HepG2 (cell line): Measurements from ENCODE around the gene RABL6. TPM values are rescaled to one million over a fixed set of nuclear protein-coding genes. Genes with fewer than 3 reads are reported as not detected.

Source experiments
- CC2D1A ChIP-seq: sonication (generic); formaldehyde crosslinking; IDR thresholded peaks from 2 replicates; pipeline ENCODE4 v1.8.1; 2023; ENCODE audit warnings: mild to moderate bottlenecking, missing genetic modification reagents
- EED ChIP-seq: sonication (generic); formaldehyde crosslinking; IDR thresholded peaks from 2 replicates; pipeline ENCODE4 v1.5.0; 2020; ENCODE audit warnings: mild to moderate bottlenecking, missing genetic modification reagents
- FOXP4 ChIP-seq: sonication (generic); formaldehyde crosslinking; IDR thresholded peaks from 2 replicates; pipeline ENCODE4 v1.4.0; 2020; ENCODE audit warnings: missing genetic modification reagents
- HOXA7 ChIP-seq: sonication (generic); formaldehyde crosslinking; IDR thresholded peaks from 2 replicates; pipeline ENCODE4 v1.8.1; 2022; ENCODE audit warnings: mild to moderate bottlenecking, missing genetic modification reagents, moderate library complexity
- MATR3 ChIP-seq: sonication (generic); formaldehyde crosslinking; IDR thresholded peaks from 2 replicates; pipeline ENCODE4 v1.4.0; 2020; ENCODE audit warnings: missing genetic modification reagents
- MLX ChIP-seq: IDR thresholded peaks from 2 replicates; pipeline ENCODE4 v1.6.1; 2016
- RFXANK ChIP-seq: IDR thresholded peaks from 2 replicates; pipeline ENCODE4 v1.6.1; 2016
- THAP11 ChIP-seq: IDR thresholded peaks from 2 replicates; pipeline ENCODE4 v1.6.1; 2016; ENCODE audit warnings: missing biosample characterization, missing genetic modification reagents
- ZBTB25 ChIP-seq: IDR thresholded peaks from 2 replicates; pipeline ENCODE4 v1.6.1; 2018; ENCODE audit warnings: missing genetic modification reagents
- ZBTB3 ChIP-seq: sonication (generic); formaldehyde crosslinking; IDR thresholded peaks from 2 replicates; pipeline ENCODE4 v1.4.0; 2020; ENCODE audit warnings: low read depth, mild to moderate bottlenecking, moderate library complexity, missing genetic modification reagents, borderline replicate concordance
- ZFP36L1 ChIP-seq: sonication (generic); formaldehyde crosslinking; IDR thresholded peaks from 2 replicates; pipeline ENCODE4 v1.8.0; 2022; ENCODE audit warnings: mild to moderate bottlenecking, missing genetic modification reagents, moderate library complexity
- ZFP91 ChIP-seq: sonication (generic); formaldehyde crosslinking; IDR thresholded peaks from 2 replicates; pipeline ENCODE4 v1.9.0; 2022; ENCODE audit warnings: missing genetic modification reagents, mild to moderate bottlenecking, borderline replicate concordance
- ZNF264 ChIP-seq: sonication (generic); formaldehyde crosslinking; IDR thresholded peaks from 2 replicates; pipeline ENCODE4 v1.4.0; 2020; ENCODE audit warnings: missing genetic modification reagents
- ZNF34 ChIP-seq: sonication (generic); formaldehyde crosslinking; IDR thresholded peaks from 2 replicates; pipeline ENCODE4 v1.4.0; 2020; ENCODE audit warnings: mild to moderate bottlenecking, missing genetic modification reagents, borderline replicate concordance
- ZNF572 ChIP-seq: sonication (generic); formaldehyde crosslinking; IDR thresholded peaks from 2 replicates; pipeline ENCODE4 v1.5.1; 2020; ENCODE audit warnings: mild to moderate bottlenecking, missing genetic modification reagents
- ZNF691 ChIP-seq: sonication (generic); formaldehyde crosslinking; IDR thresholded peaks from 2 replicates; pipeline ENCODE4 v1.4.0; 2020; ENCODE audit warnings: missing genetic modification reagents, low read depth, mild to moderate bottlenecking, borderline replicate concordance
- ZNF800 ChIP-seq: sonication (generic); formaldehyde crosslinking; IDR thresholded peaks from 2 replicates; pipeline ENCODE4 v1.4.0; 2020; ENCODE audit warnings: missing genetic modification reagents
- ZNF891 ChIP-seq: sonication (generic); formaldehyde crosslinking; IDR thresholded peaks from 2 replicates; pipeline ENCODE4 v1.5.0; 2020; ENCODE audit warnings: mild to moderate bottlenecking, missing genetic modification reagents
- polyA plus RNA-seq, 8 experiments: library from polyadenylated mRNA; depleted of rRNA in 3 of 8; stranded (reverse) in 7 of 8; unstranded in 1 of 8; fragments of >200 nt; fragmentation: Illumina TruSeq in 4 of 8; extraction: Trizol in 4 of 8; gene quantifications; 2 replicates each; pipeline versions ENCODE4 v1.2.1 to v1.2.3, GENCODE V29; 2011 to 2016; ENCODE audit warnings: low read depth in 4 of 8, missing spikeins in 1 of 8, mixed read lengths in 1 of 8; ENCODE audit not compliant: insufficient read depth in 1 of 8
- total RNA-seq, 5 experiments: library from RNA; depleted of rRNA; stranded (reverse); fragments of >200 nt; fragmentation: Illumina TruSeq; extraction: Trizol; gene quantifications; 2 replicates each; pipeline ENCODE4 v1.2.3, GENCODE V29; 2016; ENCODE audit warnings: low read depth in 1 of 5

RABL6 gene
- total and polyA plus RNA-seq, 2 of the 13 experiments (the other 11 are each of a cell fraction or from before 2014, with no cell fraction given): 81.5 to 125 TPM

- peak; percentile 79 for TF ChIP-seq FOXP4 (CRISPR knock-in tag)
- no peak for TF ChIP-seq RFXANK (CRISPR knock-in tag)
- TF ChIP-seq MLX (CRISPR knock-in tag): peak; percentile 81
- peak; percentile 79; the same call in 1 of the 2 replicates for TF ChIP-seq ZFP91 (CRISPR knock-in tag)
- TF ChIP-seq MATR3 (CRISPR knock-in tag): no peak
- TF ChIP-seq EED (CRISPR knock-in tag): no peak
- 0 out of 2 replicates have a peak, but pooled peaks have one; percentile 64 for TF ChIP-seq ZNF34 (CRISPR knock-in tag)
- TF ChIP-seq ZBTB3: peak; percentile 97; the same call in 1 of the 2 replicates
- TF ChIP-seq ZBTB25 (CRISPR knock-in tag): peak; percentile 75
- TF ChIP-seq ZNF572 (CRISPR knock-in tag): 0 out of 2 replicates have a peak, but pooled peaks have one; percentile 57
- no peak for TF ChIP-seq HOXA7 (CRISPR knock-in tag)
- no peak for TF ChIP-seq ZNF264
- no peak for TF ChIP-seq CC2D1A (CRISPR knock-in tag)
- peak; percentile 81 for TF ChIP-seq ZNF891 (CRISPR knock-in tag)
- TF ChIP-seq ZNF800 (CRISPR knock-in tag): peak; percentile 57; the same call in 1 of the 2 replicates
- TF ChIP-seq ZNF691: peak; percentile 51; the same call in 1 of the 2 replicates
- TF ChIP-seq ZFP36L1 (CRISPR knock-in tag): 0 out of 2 replicates have a peak, but pooled peaks have one; percentile 56
- TF ChIP-seq THAP11 (CRISPR knock-in tag): peak; percentile 84
Measured at GRCh38 chr9:136882109-136882946, 74.6 kb downstream of the RABL6 start (continued).
